ENCODE data around the gene PIK3CA. TPM values are rescaled to one million over a fixed set of nuclear protein-coding genes. Genes with fewer than 3 reads are reported as not detected.
"Not testable (repeated sequence)": the region's sequence is repeated elsewhere in the genome, so short reads cannot be mapped to it uniquely, and the experiment has no call there.

Gene PIK3CA
- total RNA-seq, 4 donors from 2014 or later = 11.6 to 24.3 (median 18.1) TPM

- intact Hi-C loops (cut with DNase I; ENCODE audit: low total_unique reads) (no loop called here), in situ Hi-C loops (cut with MboI; ENCODE audit: low pct_ligation_motif_present in 1 of 4, low pct_unique_long_range_greater_than_20kb in 1 of 4, low sequenced_read_pairs in 3 of 4) (no loop called here)
- no peak overlapping the region for H3K27ac ChIP-seq
- peaks cover 0 to 5% (median 0%) of the 10 kb centered on the region in 4 donors for H3K4me1 ChIP-seq
- no peaks in the 10 kb centered on the region for H3K36me3 ChIP-seq
- H3K4me3 ChIP-seq = no peak overlapping the region
- no peak for DNase-seq
- H3K27me3 ChIP-seq = no peaks in the 10 kb centered on the region
- TF ChIP-seq POLR2AphosphoS5 (IDR thresholded peaks at IDR 0.05) (no peak), EP300 (IDR thresholded peaks at IDR 0.05; ENCODE audit: low read depth) (no peak), POLR2A (IDR thresholded peaks at IDR 0.05) (no peak), CTCF (IDR thresholded peaks at IDR 0.05) (no peak)
- 80 to 86% methylated on average over 5 of the region's 5 CpGs for WGBS, 2 donors (ENCODE audit: low coverage in 1 of 2)
- no peaks in the 10 kb centered on the region for H3K9me3 ChIP-seq
Measured at GRCh38 chr3:179258820-179259219, 110.7 kb downstream of the PIK3CA start.

- H3K27ac ChIP-seq; intact Hi-C loops (cut with DNase I; ENCODE audit: low total_unique reads); DNase-seq; H3K9me3 ChIP-seq; H3K27me3 ChIP-seq; H3K36me3 ChIP-seq; in situ Hi-C loops (cut with MboI; ENCODE audit: low pct_ligation_motif_present in 1 of 4, low pct_unique_long_range_greater_than_20kb in 1 of 4, low sequenced_read_pairs in 3 of 4); H3K4me1 ChIP-seq: not testable (repeated sequence)
- H3K4me3 ChIP-seq = peak overlapping the region in 1 of 4 donors; percentile 65
- 95 to 100% methylated on average over 6 to 9 of the region's 9 CpGs for WGBS, 2 donors (ENCODE audit: low coverage in 1 of 2)
Measured at GRCh38 chr3:179259959-179260756, 112.0 kb downstream of the PIK3CA start.

GRCh38 chr3:179260949-179261765 lies 113.0 kb downstream of the PIK3CA start:
- H3K9me3 ChIP-seq = no peaks in the 10 kb centered on the region
- TF ChIP-seq POLR2AphosphoS5 (IDR thresholded peaks at IDR 0.05) (peak in 1 of 3 donors; percentile 24), POLR2A (IDR thresholded peaks at IDR 0.05) (peak; percentile 45), EP300 (IDR thresholded peaks at IDR 0.05; ENCODE audit: low read depth) (no peak), CTCF (IDR thresholded peaks at IDR 0.05) (no peak)
- peak overlapping the region; percentile 60 to 74 (median 70) for H3K27ac ChIP-seq
- intact Hi-C loops (cut with DNase I; ENCODE audit: low total_unique reads) (no loop called here), in situ Hi-C loops (cut with MboI; ENCODE audit: low pct_ligation_motif_present in 1 of 4, low pct_unique_long_range_greater_than_20kb in 1 of 4, low sequenced_read_pairs in 3 of 4) (no loop called here)
- no peaks in the 10 kb centered on the region for H3K36me3 ChIP-seq
- peak; percentile 79 for DNase-seq
- H3K27me3 ChIP-seq = no peaks in the 10 kb centered on the region
- H3K4me1 ChIP-seq = peaks cover 0 to 5% (median 0%) of the 10 kb centered on the region in 4 donors
- peak overlapping the region; percentile 55 to 77 (median 68) for H3K4me3 ChIP-seq
- 14 to 70% methylated on average over 2 to 55 of the region's 71 CpGs for WGBS, 2 donors (ENCODE audit: low coverage in 1 of 2)

- no peak overlapping the region for H3K27ac ChIP-seq
- intact Hi-C loops (cut with DNase I; ENCODE audit: low total_unique reads) = no loop called here
- H3K36me3 ChIP-seq = no peaks in the 10 kb centered on the region
- WGBS, 2 donors (ENCODE audit: low coverage in 1 of 2) = 83 to 92% methylated on average over 1 to 24 of the region's 29 CpGs
- no peak overlapping the region for H3K4me3 ChIP-seq
- no peak for TF ChIP-seq POLR2A (IDR thresholded peaks at IDR 0.05)
- no peak for TF ChIP-seq POLR2AphosphoS5 (IDR thresholded peaks at IDR 0.05)
- no peak for TF ChIP-seq EP300 (IDR thresholded peaks at IDR 0.05; ENCODE audit: low read depth)
- TF ChIP-seq CTCF (IDR thresholded peaks at IDR 0.05) = no peak
- no peaks in the 10 kb centered on the region for H3K27me3 ChIP-seq
- H3K4me1 ChIP-seq = peaks cover 0 to 5% (median 0%) of the 10 kb centered on the region in 4 donors
- no peaks in the 10 kb centered on the region for H3K9me3 ChIP-seq
- in situ Hi-C loops (cut with MboI; ENCODE audit: low pct_ligation_motif_present in 1 of 4, low pct_unique_long_range_greater_than_20kb in 1 of 4, low sequenced_read_pairs in 3 of 4) = no loop called here
- no peak for DNase-seq
Measured at GRCh38 chr3:179263134-179263533, 115.0 kb downstream of the PIK3CA start.
